NOMO-1 treated with DMSO at 0.1 percent for 48 hours (cell line): ENCODE results near the gene PDCD1.

Source experiments
- DNase-seq: peaks from one replicate; lab custom pipeline; 2025; ENCODE audit not compliant: unreplicated experiment; lab: John Stamatoyannopoulos, UW

PDCD1 gene

DNA sequence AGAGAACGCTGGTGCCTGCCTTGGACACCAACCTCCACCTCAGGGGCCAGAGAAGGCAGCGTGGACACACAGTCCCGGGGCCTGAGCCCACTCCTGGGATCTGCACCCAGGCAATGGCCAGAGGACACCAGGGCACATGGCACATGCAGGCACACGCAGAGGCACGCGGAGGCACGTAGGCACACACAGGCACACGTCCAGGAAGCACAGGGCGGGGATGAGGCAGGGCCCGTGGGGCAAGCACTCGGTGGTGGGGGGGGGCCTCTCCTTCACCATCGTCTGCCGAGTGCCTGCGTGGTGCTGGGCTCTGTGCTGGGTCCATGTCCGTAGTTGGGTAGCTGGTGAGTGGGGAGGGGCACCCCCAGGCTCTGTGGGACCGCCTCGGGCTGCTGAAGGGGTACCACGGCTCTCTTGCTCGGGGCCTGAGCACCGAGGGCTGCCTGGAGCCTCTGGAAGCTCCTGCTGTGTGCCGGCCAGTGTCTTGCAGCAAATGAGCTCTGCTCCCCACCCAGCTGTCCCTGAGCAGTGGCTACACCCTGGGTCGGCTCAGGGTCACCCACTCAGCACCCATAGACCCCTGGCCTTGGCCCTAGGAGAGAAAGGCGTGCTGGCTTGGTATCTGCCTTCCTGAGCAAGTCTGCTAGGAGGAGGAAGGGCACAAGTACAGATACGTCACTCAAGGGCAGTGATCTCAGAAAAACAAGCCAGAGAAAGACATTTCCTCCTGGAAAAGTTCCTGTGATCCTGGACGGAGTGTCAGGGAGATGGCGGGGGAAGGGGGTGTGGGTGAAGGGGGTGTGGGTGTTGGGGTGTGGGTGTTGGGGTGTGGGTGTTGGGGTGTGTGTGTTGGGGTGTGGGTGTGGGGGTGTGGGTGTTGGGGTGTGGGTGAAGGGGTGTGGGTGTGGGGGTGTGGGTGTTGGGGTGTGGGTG is 37.3 kb upstream of the PDCD1 start:
- no peak for DNase-seq

GRCh38 chr2:241895427-241895711 is 36.7 kb upstream of the PDCD1 start:
- no peak for DNase-seq

DNA sequence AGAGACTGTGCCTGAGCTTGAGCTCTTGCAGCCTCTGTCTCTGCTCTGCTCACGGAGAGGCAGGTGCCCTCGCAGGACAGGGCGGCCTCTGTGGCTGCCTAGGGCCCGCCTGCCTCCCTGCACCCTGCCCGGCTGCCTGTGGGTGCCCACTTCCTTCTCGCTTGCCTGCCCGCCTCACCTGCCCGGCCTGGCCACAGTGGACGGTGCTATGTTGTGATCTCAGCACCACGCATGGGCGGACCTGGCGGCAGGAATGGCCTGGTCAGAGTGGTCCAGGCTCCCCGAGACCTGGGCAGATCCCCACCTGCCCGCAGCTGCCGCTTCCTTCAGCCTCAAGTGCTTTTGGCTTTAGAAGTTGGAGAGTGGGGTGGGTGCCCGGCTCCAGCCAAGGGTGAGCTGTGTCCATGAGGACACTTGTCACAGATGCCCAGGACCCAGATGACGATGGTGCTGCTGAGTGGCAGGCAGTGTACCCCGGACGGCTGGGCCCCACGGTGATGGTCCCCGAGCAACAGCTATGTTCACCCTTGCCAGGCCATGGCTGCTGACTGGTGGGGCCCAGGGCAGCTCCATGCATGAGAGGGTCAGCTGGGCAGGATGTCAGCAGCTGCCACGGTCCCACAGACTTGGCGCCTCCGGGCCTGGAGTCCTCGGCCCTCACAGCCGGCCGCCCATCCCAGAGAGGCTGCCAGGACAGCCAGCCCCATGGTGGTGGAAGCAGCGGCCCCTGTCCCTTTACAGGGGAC is 36.2 kb upstream of the PDCD1 start:
- no peak for DNase-seq

GRCh38 chr2:241894056-241894641 is 35.5 kb upstream of the PDCD1 start:
- no peak for DNase-seq

DNA sequence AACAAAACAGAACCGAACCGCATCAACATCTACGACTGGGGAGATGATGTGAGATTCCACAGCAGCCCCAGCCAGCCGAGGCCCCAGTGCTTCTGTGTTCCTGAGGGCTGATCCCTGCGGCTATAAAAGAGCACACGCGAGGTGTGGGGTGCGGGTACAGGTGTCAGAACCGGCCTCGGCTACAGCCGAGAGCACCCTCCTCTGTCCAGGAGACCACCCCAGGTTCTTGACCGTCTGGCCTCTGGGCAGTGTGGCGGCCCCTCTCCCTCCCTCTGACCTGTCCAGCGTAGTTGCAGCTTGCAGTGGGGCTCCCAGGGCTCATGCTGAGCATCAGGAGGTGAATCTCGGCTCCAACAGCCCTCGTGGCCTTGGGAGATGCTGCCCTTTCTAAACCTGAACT is 34.6 kb upstream of the PDCD1 start:
- no peak for DNase-seq

- no peak for DNase-seq
Observed at GRCh38 chr2:241892299-241893137, 33.8 kb upstream of the PDCD1 start.

DNA sequence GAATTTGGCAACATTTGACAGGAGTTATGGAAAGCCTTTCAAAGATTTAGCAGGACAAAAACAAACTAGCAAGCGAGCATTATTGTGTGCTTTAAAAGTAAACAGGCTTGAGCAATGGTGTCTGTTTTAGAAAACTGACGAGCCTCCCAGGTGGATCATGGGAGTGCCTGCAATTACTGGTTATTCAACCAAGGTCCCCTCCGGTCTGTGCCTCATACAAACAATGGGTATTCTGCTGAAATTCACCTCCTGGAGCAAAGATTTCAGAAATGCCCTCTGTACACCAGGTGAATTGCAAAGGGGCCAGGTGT is 33.2 kb upstream of the PDCD1 start:
- no peak for DNase-seq

DNA sequence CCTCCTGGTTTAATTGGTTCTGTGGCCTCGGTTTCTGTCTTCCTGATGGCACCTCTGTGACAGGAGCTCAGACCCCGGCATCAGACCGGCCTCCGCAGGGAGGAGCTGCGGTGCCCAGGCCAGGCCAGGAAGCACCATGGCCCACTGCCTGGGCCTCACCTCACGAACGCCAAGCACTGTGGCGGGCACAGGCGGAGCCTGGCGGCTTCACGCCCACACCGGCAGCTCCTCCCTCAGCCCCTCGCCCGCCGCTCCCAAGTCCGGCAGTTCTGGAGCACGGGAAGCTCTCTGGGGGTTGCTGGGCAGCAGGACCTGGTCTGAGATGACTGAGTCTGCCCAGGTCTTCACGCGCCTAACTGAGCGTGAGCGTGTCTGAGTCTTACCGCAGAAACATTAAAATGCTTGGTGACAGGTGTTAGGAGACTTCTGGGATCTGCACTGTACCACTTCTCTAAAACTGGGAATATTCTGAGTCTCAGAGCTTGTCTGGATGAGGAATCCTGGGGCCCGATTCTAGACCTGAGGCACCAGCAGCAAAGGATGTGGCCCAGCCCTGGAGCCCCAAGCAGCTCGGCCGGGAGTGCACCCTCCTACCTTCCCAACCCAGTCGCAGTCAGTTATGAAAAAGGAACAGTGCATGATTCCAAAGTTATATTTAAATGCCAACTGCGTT is 32.8 kb upstream of the PDCD1 start:
- no peak for DNase-seq

DNA sequence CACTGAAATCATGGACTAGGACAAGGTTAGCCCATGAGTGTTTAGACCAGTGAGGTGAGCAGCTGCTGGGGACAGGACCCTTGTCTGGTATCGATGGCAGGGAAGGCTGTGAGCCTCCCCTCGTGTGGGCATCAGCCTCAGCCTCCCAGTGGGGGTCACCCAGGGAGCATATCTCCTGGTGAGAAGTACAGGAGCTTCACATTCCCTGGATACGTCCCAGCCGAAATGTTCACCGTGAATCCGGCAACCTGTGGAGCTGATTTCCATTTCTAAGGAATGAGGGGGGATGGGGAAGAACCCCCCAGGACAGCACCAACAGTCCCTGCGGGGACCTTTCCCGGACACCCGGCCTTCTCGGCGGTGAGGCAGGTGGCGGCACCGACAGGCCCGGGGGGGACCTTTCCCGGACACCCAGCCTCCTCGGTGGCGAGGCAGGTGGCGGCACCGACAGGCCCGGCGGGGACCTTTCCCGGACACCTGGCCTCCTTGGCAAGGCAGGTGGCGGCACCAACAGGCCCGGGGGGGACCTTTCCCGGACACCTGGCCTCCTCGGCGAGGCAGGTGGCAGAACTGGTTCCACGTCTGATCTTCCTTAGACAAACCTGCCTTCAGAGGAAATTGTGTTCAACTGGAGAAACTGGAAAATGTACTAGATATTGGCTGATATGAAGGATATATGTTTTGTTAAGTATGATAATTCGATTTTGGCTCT is 32.0 kb upstream of the PDCD1 start:
- no peak for DNase-seq

DNA sequence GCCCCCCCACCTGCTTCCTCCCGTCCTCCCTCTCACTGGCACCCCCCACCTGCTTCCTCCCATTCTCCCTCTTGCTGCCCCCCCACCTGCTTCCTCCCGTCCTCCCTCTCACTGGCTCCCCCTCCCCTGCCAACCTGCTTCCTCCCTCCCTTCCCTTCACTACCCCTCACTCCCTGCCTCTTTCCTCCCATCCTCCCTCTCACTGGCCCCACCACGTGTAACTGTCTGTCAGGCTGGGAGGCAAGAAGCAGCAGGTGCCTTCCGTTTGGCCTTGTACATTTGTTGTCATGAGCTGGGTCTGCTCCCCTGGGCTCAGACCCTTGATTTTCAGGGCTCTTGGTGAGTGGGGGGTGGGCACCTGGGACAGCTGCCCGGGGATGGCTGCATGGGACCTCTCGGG is 29.9 kb upstream of the PDCD1 start:
- DNase-seq: no peak

DNA sequence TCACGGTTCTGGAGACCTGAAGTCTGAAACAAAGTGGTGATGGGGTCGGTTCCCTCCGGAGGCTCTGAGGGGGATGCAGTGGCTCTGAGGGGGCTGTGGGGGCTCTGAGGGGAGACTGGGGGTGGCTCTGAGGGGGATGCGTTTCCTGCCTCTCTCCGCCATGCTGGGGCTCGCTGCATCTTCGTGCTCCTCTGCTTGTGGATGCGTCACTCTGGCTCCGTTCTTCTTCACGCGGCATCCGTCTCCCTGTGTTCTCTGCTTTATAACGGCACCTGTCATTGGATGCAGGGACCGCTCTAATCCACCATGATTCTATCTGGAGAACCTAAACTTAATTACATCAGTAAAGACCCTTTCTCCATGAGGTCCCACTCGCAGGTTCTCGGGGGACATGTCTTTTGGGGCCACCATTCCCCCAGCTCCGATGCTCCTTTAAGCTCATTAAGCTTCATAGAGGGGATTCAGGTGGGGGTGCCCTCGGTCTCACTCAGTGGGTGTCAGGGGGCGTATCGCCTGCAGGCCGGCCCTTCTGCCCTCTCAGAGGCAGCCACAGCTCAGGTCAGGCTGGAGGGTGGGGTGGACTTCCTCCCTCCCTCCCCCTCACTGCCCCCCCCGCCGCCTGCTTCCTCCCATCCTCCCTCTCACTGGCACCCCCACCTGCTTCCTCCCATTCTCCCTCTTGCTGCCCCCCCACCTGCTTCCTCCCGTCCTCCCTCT is 29.3 kb upstream of the PDCD1 start:
- no peak for DNase-seq

GRCh38 chr2:241886840-241887447 is 28.2 kb upstream of the PDCD1 start:
- no peak for DNase-seq

DNA sequence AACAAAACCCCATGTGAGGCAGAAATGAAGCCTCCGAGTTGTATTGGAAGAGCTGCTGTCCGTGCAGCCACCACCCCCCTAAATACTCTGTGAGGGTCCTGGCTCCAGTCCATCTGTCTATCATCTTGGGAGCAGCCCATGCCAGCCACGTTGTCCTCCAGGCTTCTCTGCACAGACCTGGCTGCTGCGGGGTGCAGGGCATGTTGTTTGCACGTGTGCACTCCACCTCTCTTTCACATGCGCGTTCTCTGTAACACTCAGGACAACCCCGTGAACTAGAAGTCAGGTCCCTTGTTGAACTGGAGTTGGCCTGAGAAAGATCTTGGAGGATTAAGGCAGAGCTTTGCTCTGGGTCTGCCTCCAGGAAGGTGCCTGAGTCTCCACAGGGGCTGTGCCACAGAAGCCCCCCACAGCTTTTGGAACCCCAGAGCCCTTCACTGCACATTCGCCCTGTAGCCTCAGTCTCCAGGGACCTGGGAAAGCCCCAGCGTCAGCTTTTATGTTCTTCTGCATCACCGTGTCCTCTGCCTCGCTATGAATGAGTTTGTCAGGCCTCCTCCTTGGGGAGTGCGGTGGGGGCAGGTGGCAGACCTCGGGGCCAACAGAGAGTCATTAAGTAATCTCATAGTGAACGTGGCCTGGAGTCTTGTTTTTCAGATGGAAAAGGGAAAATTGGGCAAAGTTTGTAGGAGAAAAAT is 27.4 kb upstream of the PDCD1 start:
- DNase-seq: no peak

DNA sequence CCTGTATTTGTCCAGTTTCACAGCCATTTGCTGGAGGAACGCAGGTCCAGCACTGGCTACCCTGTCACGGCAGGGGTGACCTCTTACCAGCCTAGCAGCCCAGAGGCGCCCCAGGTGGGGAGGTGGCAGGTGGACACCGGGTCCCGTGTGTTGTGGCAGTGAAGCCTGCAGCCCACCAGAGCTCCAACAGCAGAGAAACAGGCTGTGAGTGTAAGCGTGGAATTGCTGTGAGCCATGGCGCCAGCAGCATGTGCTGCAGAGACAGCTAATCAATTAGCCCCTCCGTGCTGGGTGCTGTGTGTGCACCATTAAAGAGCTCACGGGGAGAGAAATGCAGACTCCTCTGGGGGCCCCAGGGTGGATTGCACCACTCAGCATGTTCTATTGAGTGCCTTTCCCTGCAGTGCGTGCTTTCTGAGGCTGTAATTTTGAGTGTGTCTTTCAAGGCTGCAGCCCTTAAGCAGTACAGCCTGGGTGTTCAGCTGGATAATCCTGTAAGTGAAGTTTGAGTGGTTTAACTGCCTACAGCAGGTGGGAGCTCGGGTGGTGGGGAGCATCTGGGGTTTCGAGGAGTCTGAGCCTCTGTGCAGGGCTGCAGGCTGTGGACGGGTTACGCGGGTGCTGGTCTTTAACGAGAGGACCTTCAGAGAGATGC is 26.7 kb upstream of the PDCD1 start:
- no peak for DNase-seq

GRCh38 chr2:241884951-241885290 is 26.2 kb upstream of the PDCD1 start:
- DNase-seq: no peak

- no peak for DNase-seq
Observed at GRCh38 chr2:241882091-241882625, 23.5 kb upstream of the PDCD1 start.

DNA sequence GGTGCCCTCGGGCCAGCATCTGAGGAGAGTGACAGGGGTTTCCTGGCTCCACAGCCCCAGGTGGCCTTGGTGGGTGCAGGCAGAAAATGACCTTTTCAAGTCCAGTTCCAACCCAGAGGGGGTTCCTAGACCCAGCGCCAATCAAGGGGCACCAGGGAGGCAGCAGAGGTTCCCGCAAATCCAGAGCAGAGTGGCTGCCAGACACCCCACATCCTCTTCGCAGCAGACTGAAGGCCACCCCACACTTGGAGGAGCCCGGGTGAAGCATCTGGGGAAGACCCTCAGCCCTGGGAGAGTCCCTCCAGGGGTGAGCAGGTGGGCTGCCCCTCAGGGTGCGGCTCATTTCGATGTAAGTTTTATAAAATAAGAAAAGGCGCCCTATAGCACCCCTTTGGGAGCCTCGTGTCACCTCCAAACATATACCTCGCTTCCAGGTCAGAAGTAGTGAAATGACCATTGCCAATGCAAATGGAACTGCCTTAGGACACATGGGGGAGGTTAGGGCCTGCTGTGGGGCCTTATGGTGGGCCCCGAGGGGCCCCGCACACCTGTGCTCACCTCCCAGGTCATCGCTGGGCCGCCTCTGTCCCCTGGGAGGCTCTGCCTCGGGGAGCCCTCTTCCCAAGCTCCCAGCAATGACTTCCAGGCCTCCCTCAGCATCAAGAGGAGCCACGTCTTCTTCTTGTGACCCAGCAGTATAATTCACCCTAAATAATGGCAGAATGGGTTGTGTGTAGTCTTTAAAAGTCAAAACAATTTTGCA is 21.8 kb upstream of the PDCD1 start:
- no peak for DNase-seq
